ENCODE measurements around the gene SLC25A45.

The SLC25A45 gene

DNA sequence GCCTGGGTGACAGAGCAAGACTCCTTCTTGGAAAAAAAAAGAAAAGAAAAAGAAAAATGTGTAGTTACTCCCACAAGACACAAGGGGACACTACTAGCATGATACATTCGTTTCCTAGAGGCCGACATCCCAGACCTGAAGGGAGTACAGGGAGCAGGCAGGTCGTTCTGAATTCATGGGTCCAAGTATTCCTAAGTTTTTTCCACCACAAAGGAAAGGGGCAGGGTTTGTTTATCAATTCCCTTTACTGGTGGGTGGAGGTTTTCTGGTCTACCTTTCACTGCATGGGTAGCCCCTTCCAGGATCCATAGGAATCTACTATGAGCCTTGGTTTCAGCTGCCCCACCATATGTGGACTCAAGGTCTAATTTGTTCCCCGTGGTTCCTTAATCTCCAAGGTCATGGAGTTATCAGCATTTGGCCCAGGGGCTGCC is 16.1 kb downstream of the SLC25A45 start:
- no peak overlapping the region for H3K4me3 ChIP-seq (ENCODE audit: severe bottlenecking)
- no peaks in the 10 kb centered on the region for H3K36me3 ChIP-seq (ENCODE audit: low read depth)
- H3K27me3 ChIP-seq (ENCODE audit: insufficient read depth, poor library complexity, severe bottlenecking), result no peaks in the 10 kb centered on the region
- TF ChIP-seq, protein P1, sequence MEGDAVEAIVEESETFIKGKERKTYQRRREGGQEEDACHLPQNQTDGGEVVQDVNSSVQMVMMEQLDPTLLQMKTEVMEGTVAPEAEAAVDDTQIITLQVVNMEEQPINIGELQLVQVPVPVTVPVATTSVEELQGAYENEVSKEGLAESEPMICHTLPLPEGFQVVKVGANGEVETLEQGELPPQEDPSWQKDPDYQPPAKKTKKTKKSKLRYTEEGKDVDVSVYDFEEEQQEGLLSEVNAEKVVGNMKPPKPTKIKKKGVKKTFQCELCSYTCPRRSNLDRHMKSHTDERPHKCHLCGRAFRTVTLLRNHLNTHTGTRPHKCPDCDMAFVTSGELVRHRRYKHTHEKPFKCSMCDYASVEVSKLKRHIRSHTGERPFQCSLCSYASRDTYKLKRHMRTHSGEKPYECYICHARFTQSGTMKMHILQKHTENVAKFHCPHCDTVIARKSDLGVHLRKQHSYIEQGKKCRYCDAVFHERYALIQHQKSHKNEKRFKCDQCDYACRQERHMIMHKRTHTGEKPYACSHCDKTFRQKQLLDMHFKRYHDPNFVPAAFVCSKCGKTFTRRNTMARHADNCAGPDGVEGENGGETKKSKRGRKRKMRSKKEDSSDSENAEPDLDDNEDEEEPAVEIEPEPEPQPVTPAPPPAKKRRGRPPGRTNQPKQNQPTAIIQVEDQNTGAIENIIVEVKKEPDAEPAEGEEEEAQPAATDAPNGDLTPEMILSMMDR (IDR thresholded peaks at IDR 0.05; ENCODE audit: poor library complexity, severe bottlenecking), result peak; percentile 94
- no peaks in the 10 kb centered on the region for H3K9me3 ChIP-seq (ENCODE audit: severe bottlenecking)
- H3K4me1 ChIP-seq (ENCODE audit: insufficient read depth, poor library complexity, severe bottlenecking), result no peaks in the 10 kb centered on the region
- no peak for DNase-seq (ENCODE audit: low spot score)
- ATAC-seq (ENCODE audit: low read depth), result peak; percentile 74
- no peak overlapping the region for H3K27ac ChIP-seq (ENCODE audit: poor library complexity, severe bottlenecking)

DNA sequence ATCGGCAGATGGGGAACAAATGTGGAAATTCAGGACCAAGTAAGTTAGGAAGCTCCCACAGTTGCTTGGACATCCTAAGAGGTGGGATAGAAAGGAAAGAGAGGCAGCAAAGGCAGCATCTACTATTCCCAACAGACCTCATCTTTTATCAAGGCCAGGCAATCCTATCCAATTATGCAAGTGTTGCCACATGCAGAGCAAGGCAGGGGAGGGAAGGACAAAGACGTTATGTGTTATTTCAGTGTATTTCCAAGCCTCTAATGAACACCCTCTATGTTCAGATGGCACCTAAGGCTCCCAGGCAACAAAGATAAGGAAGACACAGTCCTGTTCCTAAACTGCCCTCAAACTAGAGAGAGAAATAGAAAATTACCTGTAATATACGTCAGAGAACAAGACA is 18.7 kb downstream of the SLC25A45 start:
- Histone ChIP-seq H3K4me3 (ENCODE audit: severe bottlenecking) (no peak overlapping the region), H3K36me3 (ENCODE audit: low read depth) (no peaks in the 10 kb centered on the region), H3K4me1 (ENCODE audit: insufficient read depth, poor library complexity, severe bottlenecking) (no peaks in the 10 kb centered on the region), H3K27ac (ENCODE audit: poor library complexity, severe bottlenecking) (no peak overlapping the region), H3K9me3 (ENCODE audit: severe bottlenecking) (no peaks in the 10 kb centered on the region), H3K27me3 (ENCODE audit: insufficient read depth, poor library complexity, severe bottlenecking) (no peaks in the 10 kb centered on the region)
- no peak for DNase-seq (ENCODE audit: low spot score)
- TF ChIP-seq, protein P1 (IDR thresholded peaks at IDR 0.05; ENCODE audit: poor library complexity, severe bottlenecking), result no peak
- ATAC-seq (ENCODE audit: low read depth), result no peak

DNA sequence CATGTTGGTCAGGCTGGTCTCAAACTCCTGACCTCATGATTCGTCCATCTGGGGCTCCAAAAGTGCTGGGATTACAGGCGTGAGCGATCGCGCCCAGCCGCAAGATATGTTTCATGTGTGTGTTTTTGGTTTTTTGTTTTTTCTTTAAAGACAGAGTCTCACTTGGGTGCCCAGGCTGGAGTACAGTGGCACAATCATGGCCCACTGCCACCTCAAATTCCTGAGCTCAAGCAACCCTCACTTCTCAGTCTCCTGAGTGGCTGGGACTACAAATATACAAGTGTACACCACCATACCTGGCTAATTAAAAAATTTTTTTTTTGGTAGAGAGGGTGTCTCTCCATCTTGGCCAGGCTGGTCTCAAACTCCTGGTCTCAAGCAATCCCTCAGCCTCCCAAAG is 19.5 kb downstream of the SLC25A45 start:
- TF ChIP-seq, protein P1 (IDR thresholded peaks at IDR 0.05; ENCODE audit: poor library complexity, severe bottlenecking), result no peak
- Histone ChIP-seq H3K27me3 (ENCODE audit: insufficient read depth, poor library complexity, severe bottlenecking) (no peaks in the 10 kb centered on the region), H3K4me1 (ENCODE audit: insufficient read depth, poor library complexity, severe bottlenecking) (no peaks in the 10 kb centered on the region), H3K27ac (ENCODE audit: poor library complexity, severe bottlenecking) (no peak overlapping the region), H3K4me3 (ENCODE audit: severe bottlenecking) (no peak overlapping the region), H3K9me3 (ENCODE audit: severe bottlenecking) (no peaks in the 10 kb centered on the region), H3K36me3 (ENCODE audit: low read depth) (no peaks in the 10 kb centered on the region)
- ATAC-seq (ENCODE audit: low read depth), result no peak
- DNase-seq (ENCODE audit: low spot score), result no peak

DNA sequence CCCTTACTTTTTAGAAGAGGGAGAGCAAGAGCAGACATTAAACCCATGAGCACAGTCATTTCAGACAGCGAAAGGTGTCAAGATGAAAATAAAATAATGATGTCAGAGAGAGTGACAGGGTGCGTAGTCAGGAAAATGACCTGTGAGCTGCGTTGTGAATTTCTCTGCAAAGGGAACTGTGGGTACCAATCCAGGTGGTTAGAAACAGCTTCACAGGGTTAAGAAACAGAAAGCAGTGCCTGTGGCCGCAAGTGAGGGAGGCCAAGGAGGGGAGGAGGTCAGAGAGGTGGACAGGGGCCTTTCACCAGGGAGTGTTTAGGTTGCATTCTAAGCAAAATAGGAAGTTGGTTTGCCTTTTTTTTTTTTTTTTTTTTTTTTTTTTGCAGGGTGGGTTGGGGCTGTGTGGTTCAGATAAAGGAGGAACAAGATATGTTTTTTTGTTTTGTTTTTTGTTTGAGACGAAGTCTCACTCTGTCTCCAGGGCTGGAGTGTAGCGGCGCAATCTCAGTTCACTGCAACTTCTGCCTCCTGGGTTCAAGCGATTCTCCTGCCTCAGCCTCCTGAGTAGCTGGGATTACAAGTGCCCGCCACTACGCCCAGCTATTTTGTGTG is 20.0 kb downstream of the SLC25A45 start:
- no peaks in the 10 kb centered on the region for H3K9me3 ChIP-seq (ENCODE audit: severe bottlenecking)
- H3K4me3 ChIP-seq (ENCODE audit: severe bottlenecking), result no peak overlapping the region
- DNase-seq (ENCODE audit: low spot score) (no peak), ATAC-seq (ENCODE audit: low read depth) (no peak)
- TF ChIP-seq, protein P1 (IDR thresholded peaks at IDR 0.05; ENCODE audit: poor library complexity, severe bottlenecking), result no peak
- H3K4me1 ChIP-seq (ENCODE audit: insufficient read depth, poor library complexity, severe bottlenecking), result no peaks in the 10 kb centered on the region
- H3K27me3 ChIP-seq (ENCODE audit: insufficient read depth, poor library complexity, severe bottlenecking), result no peaks in the 10 kb centered on the region
- H3K27ac ChIP-seq (ENCODE audit: poor library complexity, severe bottlenecking), result no peak overlapping the region
- no peaks in the 10 kb centered on the region for H3K36me3 ChIP-seq (ENCODE audit: low read depth)

DNA sequence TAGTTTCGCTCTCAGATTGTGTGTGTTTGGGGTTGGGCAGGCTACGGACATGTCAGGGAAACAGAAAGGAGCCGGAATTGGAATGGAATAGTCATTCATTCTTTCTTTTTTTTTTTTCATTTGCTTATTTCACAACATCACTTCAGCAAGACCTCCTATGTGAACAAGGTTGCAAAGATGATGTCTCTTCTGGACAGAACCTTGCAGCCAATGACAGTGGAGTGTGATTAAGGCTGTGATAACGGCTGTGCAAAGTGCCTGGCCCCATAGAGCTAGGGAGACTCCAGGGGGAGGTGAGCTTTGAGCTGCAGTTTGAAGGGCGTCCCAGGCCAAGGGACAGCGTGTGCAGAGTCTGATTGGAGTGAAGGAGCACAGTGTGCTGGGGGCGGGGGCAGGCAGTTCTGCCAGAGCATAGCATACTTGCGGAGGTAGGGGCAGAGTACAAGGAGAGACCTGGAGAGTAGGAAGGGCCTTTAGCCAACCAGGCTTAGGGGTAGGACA is 24.5 kb downstream of the SLC25A45 start:
- Histone ChIP-seq H3K4me1 (ENCODE audit: insufficient read depth, poor library complexity, severe bottlenecking) (no peaks in the 10 kb centered on the region), H3K27ac (ENCODE audit: poor library complexity, severe bottlenecking) (no peak overlapping the region), H3K9me3 (ENCODE audit: severe bottlenecking) (no peaks in the 10 kb centered on the region), H3K4me3 (ENCODE audit: severe bottlenecking) (no peak overlapping the region), H3K27me3 (ENCODE audit: insufficient read depth, poor library complexity, severe bottlenecking) (peaks cover 3% of the 10 kb centered on the region), H3K36me3 (ENCODE audit: low read depth) (peaks cover 8% of the 10 kb centered on the region)
- TF ChIP-seq, protein P1 (IDR thresholded peaks at IDR 0.05; ENCODE audit: poor library complexity, severe bottlenecking), result no peak
- DNase-seq (ENCODE audit: low spot score) (no peak), ATAC-seq (ENCODE audit: low read depth) (no peak)
